HS-5 (cell line): ENCODE measurements around the gene TADA1.
"Not testable (repeated sequence)": the region's sequence is repeated elsewhere in the genome, so short reads cannot be mapped to it uniquely, and the experiment has no call there.

Experiments
- DNase-seq: peaks from one replicate; pipeline ENCODE4 v3.0.0-alpha.2; 2012; ENCODE audit warnings: low read depth

TADA1 gene

GRCh38 chr1:166889776-166890175 lies 13.7 kb upstream of the TADA1 start:
- DNase-seq, result no peak

- no peak for DNase-seq
These were observed 12.5 kb upstream of the TADA1 start for GRCh38 chr1:166888373-166889111.

- no peak for DNase-seq
These were observed 8.9 kb upstream of the TADA1 start for GRCh38 chr1:166884971-166885370.

GRCh38 chr1:166884040-166884642 lies 8.1 kb upstream of the TADA1 start:
- DNase-seq, result no peak

- no peak for DNase-seq
These were observed 6.8 kb upstream of the TADA1 start for GRCh38 chr1:166882893-166883292.

- not testable (repeated sequence) for DNase-seq
These were observed 2.3 kb upstream of the TADA1 start for GRCh38 chr1:166878173-166878917.

- DNase-seq, result no peak
These were observed 425 bp upstream of the TADA1 start for GRCh38 chr1:166876540-166876838.

- peak; percentile 1 for DNase-seq
These were observed 746 bp downstream of the TADA1 start for GRCh38 chr1:166875302-166875733.

- DNase-seq, result no peak
These were observed 1.6 kb downstream of the TADA1 start for GRCh38 chr1:166874464-166874863.

- DNase-seq, result no peak
These were observed 5.5 kb downstream of the TADA1 start for GRCh38 chr1:166870584-166870983.

- no peak for DNase-seq
These were observed 6.6 kb downstream of the TADA1 start for GRCh38 chr1:166869318-166870099.

- no peak for DNase-seq
These were observed 7.4 kb downstream of the TADA1 start for GRCh38 chr1:166868639-166869038.

- DNase-seq, result no peak
These were observed 10.1 kb downstream of the TADA1 start for GRCh38 chr1:166865926-166866325.

GRCh38 chr1:166859597-166859996 lies 16.5 kb downstream of the TADA1 start:
- DNase-seq, result no peak

GRCh38 chr1:166858726-166859419 lies 17.2 kb downstream of the TADA1 start:
- no peak for DNase-seq

- no peak for DNase-seq
These were observed 18.1 kb downstream of the TADA1 start for GRCh38 chr1:166857995-166858394.

- no peak for DNase-seq
These were observed 20.5 kb downstream of the TADA1 start for GRCh38 chr1:166855558-166855957.

- DNase-seq, result no peak
These were observed 23.1 kb downstream of the TADA1 start for GRCh38 chr1:166852918-166853317.

- no peak for DNase-seq
These were observed 26.9 kb downstream of the TADA1 start for GRCh38 chr1:166849135-166849534.

GRCh38 chr1:166848193-166848592 lies 27.9 kb downstream of the TADA1 start:
- no peak for DNase-seq

- no peak for DNase-seq
These were observed 31.3 kb downstream of the TADA1 start for GRCh38 chr1:166844791-166845190.
